Natural killer cell (primary cell): Measurements from ENCODE around the gene TF. TPM values are rescaled to one million over a fixed set of nuclear protein-coding genes. Genes with fewer than 3 reads are reported as not detected.

Experiments used
- ATAC-seq, 3 donors: fragments of 150-1000 bp in 2 of 3; fragments of 200-7000 bp in 1 of 3; cut with Tn5 transposase; 1 replicate in 1 of 3; 2 replicates in 2 of 3; pipeline ENCODE4 v1.10.0; 2021; ENCODE audit warnings: mild to moderate bottlenecking in 2 of 3, moderate library complexity in 2 of 3
- DNase-seq, 2 donors: peaks; one replicate each; pipeline versions ENCODE4 v3.0.0 to v3.0.0-alpha.2; 2013 to 2021; ENCODE audit warnings: mixed read lengths in 1 of 2
- H3K27ac ChIP-seq: one replicate; pipeline ENCODE4 v1.5.1; 2013; ENCODE audit warnings: mild to moderate bottlenecking, low read length
- H3K27me3 ChIP-seq: one replicate; pipeline ENCODE4 v1.6.1; 2013; ENCODE audit warnings: low read length; ENCODE audit not compliant: control insufficient read depth, insufficient read depth
- H3K36me3 ChIP-seq: one replicate; pipeline ENCODE4 v1.6.1; 2013; ENCODE audit warnings: low read length; ENCODE audit not compliant: control insufficient read depth, insufficient read depth
- H3K4me1 ChIP-seq: one replicate; pipeline ENCODE4 v1.6.1; 2013; ENCODE audit warnings: low read length; ENCODE audit not compliant: control insufficient read depth, insufficient read depth
- H3K4me3 ChIP-seq: one replicate; pipeline ENCODE4 v1.5.1; 2013; ENCODE audit warnings: low read length
- H3K9me3 ChIP-seq: one replicate; pipeline ENCODE4 v1.6.1; 2013; ENCODE audit warnings: low read length; ENCODE audit not compliant: control insufficient read depth, insufficient read depth
- H3K27ac Mint-ChIP-seq, 2 donors: one replicate each; pipeline ENCODE4 v1.8.0; 2022; ENCODE audit warnings: mild to moderate bottlenecking in 2 of 2, mixed read lengths in 2 of 2, moderate library complexity in 1 of 2
- H3K27me3 Mint-ChIP-seq, 2 donors: one replicate each; pipeline ENCODE4 v1.8.0; 2022; ENCODE audit warnings: low read depth in 2 of 2, mixed read lengths in 2 of 2
- H3K36me3 Mint-ChIP-seq: one replicate; pipeline ENCODE4 v1.8.0; 2022; ENCODE audit warnings: mixed read lengths
- H3K4me1 Mint-ChIP-seq, 2 donors: one replicate each; pipeline ENCODE4 v1.8.0; 2022; ENCODE audit warnings: mixed read lengths in 2 of 2
- H3K4me3 Mint-ChIP-seq: one replicate; pipeline ENCODE4 v1.8.0; 2022; ENCODE audit warnings: mild to moderate bottlenecking, moderate library complexity, mixed read lengths
- H3K9me3 Mint-ChIP-seq, 2 donors: one replicate each; pipeline ENCODE4 v1.8.0; 2022; ENCODE audit warnings: mixed read lengths in 2 of 2
- WGBS: methylation state at CpG from one replicate; pipeline ENCODE4 v1.1.7; 2013; ENCODE audit warnings: missing lambda C conversion rate; ENCODE audit not compliant: insufficient coverage; 5-methylcytosine and 5-hydroxymethylcytosine counted together
- intact Hi-C: fragments of 100-400 bp; cut with micrococcal nuclease; formaldehyde crosslinking; loops from one replicate; pipeline ENCODE4 v1.14.2; 2022
- total RNA-seq, 4 donors: library from RNA; stranded (reverse); fragments of 120-200 nt in 1 of 4; gene quantifications; one replicate each; pipeline versions ENCODE4 v1.2.3 to v1.2.4, GENCODE V29; 2013 to 2022
- TF ChIP-seq, protein P1 (sequence below): fragments of 200-600 bp; IDR thresholded peaks from one replicate; pipeline ENCODE4 v1.8.0; 2022; ENCODE audit warnings: antibody characterized with exemption

TF gene
- total RNA-seq, 3 donors from 2014 or later (not counting 1 experiment from before 2014, with no cell fraction given), result 2.8 to 4.3 (median 3.2) TPM

GRCh38 chr3:133749427-133750258, 3.5 kb downstream of the TF start:
- TF ChIP-seq, protein P1, sequence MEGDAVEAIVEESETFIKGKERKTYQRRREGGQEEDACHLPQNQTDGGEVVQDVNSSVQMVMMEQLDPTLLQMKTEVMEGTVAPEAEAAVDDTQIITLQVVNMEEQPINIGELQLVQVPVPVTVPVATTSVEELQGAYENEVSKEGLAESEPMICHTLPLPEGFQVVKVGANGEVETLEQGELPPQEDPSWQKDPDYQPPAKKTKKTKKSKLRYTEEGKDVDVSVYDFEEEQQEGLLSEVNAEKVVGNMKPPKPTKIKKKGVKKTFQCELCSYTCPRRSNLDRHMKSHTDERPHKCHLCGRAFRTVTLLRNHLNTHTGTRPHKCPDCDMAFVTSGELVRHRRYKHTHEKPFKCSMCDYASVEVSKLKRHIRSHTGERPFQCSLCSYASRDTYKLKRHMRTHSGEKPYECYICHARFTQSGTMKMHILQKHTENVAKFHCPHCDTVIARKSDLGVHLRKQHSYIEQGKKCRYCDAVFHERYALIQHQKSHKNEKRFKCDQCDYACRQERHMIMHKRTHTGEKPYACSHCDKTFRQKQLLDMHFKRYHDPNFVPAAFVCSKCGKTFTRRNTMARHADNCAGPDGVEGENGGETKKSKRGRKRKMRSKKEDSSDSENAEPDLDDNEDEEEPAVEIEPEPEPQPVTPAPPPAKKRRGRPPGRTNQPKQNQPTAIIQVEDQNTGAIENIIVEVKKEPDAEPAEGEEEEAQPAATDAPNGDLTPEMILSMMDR, result no peak
- Mint-ChIP-seq H3K4me1 (no peaks in the 10 kb centered on the region), H3K27me3 (peaks cover 12 to 13% of the 10 kb centered on the region in 2 donors), H3K36me3 (no peaks in the 10 kb centered on the region), H3K4me3 (no peak overlapping the region), H3K27ac (no peak overlapping the region), H3K9me3 (no peaks in the 10 kb centered on the region)
- H3K4me3 ChIP-seq, result no peak overlapping the region
- DNase-seq, result no peak
- peaks cover 4% of the 10 kb centered on the region for H3K27me3 ChIP-seq
- no peak for ATAC-seq
- no peaks in the 10 kb centered on the region for H3K4me1 ChIP-seq
- no peaks in the 10 kb centered on the region for H3K36me3 ChIP-seq
- no peak overlapping the region for H3K27ac ChIP-seq
- 89% methylated on average over 6 of the region's 6 CpGs for WGBS
- intact Hi-C loops, result no loop called here
- H3K9me3 ChIP-seq, result no peaks in the 10 kb centered on the region

- no peak overlapping the region for H3K27ac Mint-ChIP-seq
- no peak overlapping the region for H3K4me3 ChIP-seq
- no peaks in the 10 kb centered on the region for H3K9me3 Mint-ChIP-seq
- H3K27me3 Mint-ChIP-seq, result peaks cover 7 to 12% of the 10 kb centered on the region in 2 donors
- TF ChIP-seq, protein P1, result no peak
- H3K4me3 Mint-ChIP-seq, result no peak overlapping the region
- WGBS, result 81% methylated on average over 6 of the region's 6 CpGs
- H3K27ac ChIP-seq, result no peak overlapping the region
- peaks cover 4% of the 10 kb centered on the region for H3K27me3 ChIP-seq
- DNase-seq (no peak), ATAC-seq (no peak)
- H3K9me3 ChIP-seq, result no peaks in the 10 kb centered on the region
- no peaks in the 10 kb centered on the region for H3K4me1 Mint-ChIP-seq
- intact Hi-C loops, result no loop called here
- no peaks in the 10 kb centered on the region for H3K36me3 ChIP-seq
- H3K4me1 ChIP-seq, result no peaks in the 10 kb centered on the region
- H3K36me3 Mint-ChIP-seq, result no peaks in the 10 kb centered on the region
Observed at GRCh38 chr3:133750259-133750656, 4.1 kb downstream of the TF start.

GRCh38 chr3:133753107-133753778, 7.0 kb downstream of the TF start:
- intact Hi-C loops, result no loop called here
- H3K4me3 ChIP-seq, result no peak overlapping the region
- H3K4me1 ChIP-seq, result no peaks in the 10 kb centered on the region
- H3K27me3 ChIP-seq, result no peaks in the 10 kb centered on the region
- DNase-seq (no peak), ATAC-seq (no peak)
- no peak overlapping the region for H3K4me3 Mint-ChIP-seq
- TF ChIP-seq, protein P1, result no peak
- H3K9me3 ChIP-seq, result no peaks in the 10 kb centered on the region
- H3K36me3 ChIP-seq, result no peaks in the 10 kb centered on the region
- H3K9me3 Mint-ChIP-seq, result no peaks in the 10 kb centered on the region
- H3K27ac ChIP-seq, result no peak overlapping the region
- H3K27ac Mint-ChIP-seq, result no peak overlapping the region
- no peaks in the 10 kb centered on the region for H3K4me1 Mint-ChIP-seq
- 93% methylated on average over 13 of the region's 13 CpGs for WGBS
- peaks cover 0 to 4% of the 10 kb centered on the region in 2 donors for H3K27me3 Mint-ChIP-seq
- no peaks in the 10 kb centered on the region for H3K36me3 Mint-ChIP-seq
